HCT116 (cell line): ENCODE measurements around the gene PAX7. TPM values are rescaled to one million over a fixed set of nuclear protein-coding genes. Genes with fewer than 3 reads are reported as not detected.

Source experiments
- ATAC-seq: fragments of 200-7000 bp; cut with Tn5 transposase; 2 replicates; pipeline ENCODE4 v1.9.1; 2020; ENCODE audit warnings: mild to moderate bottlenecking, moderate library complexity
- BruUV-seq: library from RNA; stranded (reverse); fragments of 400-500 nt; replicated peaks from 2 replicates; lab custom pipeline; 2021; lab: Mats Ljungman, UMichigan
- CTCF ChIA-PET: fragments of 300-600 bp; sonication (Branson Sonifier 250); formaldehyde crosslinking; loops from one replicate; lab custom pipeline; 2021; ENCODE audit warnings: antibody characterized with exemption; lab: Charles Lee
- POLR2A ChIA-PET: fragments of 300-600, 350-600 bp; sonication (Branson Sonifier 250); formaldehyde crosslinking; loops from one replicate; lab custom pipeline; 2021; ENCODE audit warnings: antibody characterized with exemption; lab: Charles Lee
- RAD21 ChIA-PET, 2 experiments: fragments of 300-600 bp; sonication (Branson Sonifier 250); formaldehyde crosslinking; loops; one replicate each; lab custom pipeline; 2023; ENCODE audit warnings: low total read pairs in 2 of 2; ENCODE audit not compliant: uncharacterized antibody in 2 of 2, unreplicated experiment in 2 of 2, low non-redundant PET in 1 of 2; lab: Charles Lee
- DNase-seq: peaks from one replicate; pipeline ENCODE4 v3.0.0-alpha.2; 2010; ENCODE audit warnings: low read depth, low spot score
- H2AFZ ChIP-seq: fragments of 200-600 bp; shearing (Covaris generic), sonication (generic); 2 replicates; pipeline ENCODE4 v1.6.1; 2017; ENCODE audit warnings: low read depth, mixed run types, mixed read lengths, antibody characterized with exemption, low read length; ENCODE audit not compliant: poor library complexity, severe bottlenecking
- H3K27ac ChIP-seq: 2 replicates; pipeline ENCODE4 v1.5.1; 2012; ENCODE audit warnings: low read depth, low read length
- H3K27me3 ChIP-seq: fragments of 200-600 bp; sonication (generic); 2 replicates; pipeline ENCODE4 v1.6.1; 2016; ENCODE audit warnings: mixed run types, low read length, mixed read lengths; ENCODE audit not compliant: insufficient read depth
- H3K36me3 ChIP-seq, 2 experiments: fragments of 200-500 bp in 1 of 2; fragments of 200-600 bp in 1 of 2; sonication (Bioruptor generic) in 1 of 2; sonication (generic) in 1 of 2; 2 replicates each; pipeline versions ENCODE4 v1.5.1 to v1.6.1; 2014 to 2016; ENCODE audit warnings: low read length in 2 of 2, inconsistent platforms in 1 of 2, mixed read lengths in 1 of 2, mixed run types in 1 of 2; ENCODE audit not compliant: insufficient read depth in 2 of 2, control insufficient read depth in 1 of 2
- H3K4me1 ChIP-seq, 2 experiments: fragments of 200-600 bp in 1 of 2; sonication (generic) in 1 of 2; 2 replicates each; pipeline versions ENCODE4 v1.5.1 to v1.6.1; 2012 to 2017; ENCODE audit warnings: low read length in 2 of 2, inconsistent platforms in 1 of 2, mild to moderate bottlenecking in 1 of 2, mixed read lengths in 1 of 2, mixed run types in 1 of 2, moderate library complexity in 1 of 2; ENCODE audit not compliant: insufficient read depth in 2 of 2, control insufficient read depth in 1 of 2
- H3K4me2 ChIP-seq: fragments of 200-600 bp; sonication (generic); 2 replicates; pipeline ENCODE4 v1.6.1; 2017; ENCODE audit warnings: mixed run types, low read length, mixed read lengths
- H3K4me3 ChIP-seq, 2 experiments: fragments of 200-600 bp in 1 of 2; sonication (generic) in 1 of 2; replicated peaks in 1 of 2; 2 replicates each; pipeline ENCODE4 v1.5.1; 2011 to 2016; ENCODE audit warnings: low read length in 2 of 2, control low read depth in 1 of 2, low read depth in 1 of 2, mild to moderate bottlenecking in 1 of 2, mixed read lengths in 1 of 2, mixed run types in 1 of 2
- H3K79me2 ChIP-seq: fragments of 200-600 bp; sonication (generic); 2 replicates; pipeline ENCODE4 v1.6.1; 2017; ENCODE audit warnings: mild to moderate bottlenecking, mixed run types, low read length, moderate library complexity, mixed read lengths; ENCODE audit not compliant: insufficient read depth
- H3K9ac ChIP-seq: fragments of 200-600 bp; sonication (generic); 2 replicates; pipeline ENCODE4 v1.6.1; 2016; ENCODE audit warnings: low read length, mixed read lengths
- H3K9me2 ChIP-seq: fragments of 200-600 bp; sonication (generic), shearing (Covaris generic); 2 replicates; pipeline ENCODE4 v1.6.1; 2017; ENCODE audit warnings: mixed run types, mild to moderate bottlenecking, moderate library complexity; ENCODE audit not compliant: insufficient read depth
- H3K9me3 ChIP-seq, 2 experiments: fragments of 200-500 bp in 1 of 2; fragments of 200-600 bp in 1 of 2; sonication (Bioruptor generic) in 1 of 2; sonication (generic) in 1 of 2; 2 replicates each; pipeline ENCODE4 v1.6.1; 2014 to 2017; ENCODE audit warnings: low read length in 2 of 2, mixed read lengths in 2 of 2, inconsistent platforms in 1 of 2, low read depth in 1 of 2, mild to moderate bottlenecking in 1 of 2, mixed run types in 1 of 2, moderate library complexity in 1 of 2; ENCODE audit not compliant: control insufficient read depth in 1 of 2, insufficient read depth in 1 of 2
- H4K20me1 ChIP-seq: fragments of 200-600 bp; sonication (generic), shearing (Covaris generic); 2 replicates; pipeline ENCODE4 v1.6.1; 2017; ENCODE audit warnings: mixed run types, mild to moderate bottlenecking, moderate library complexity; ENCODE audit not compliant: insufficient read depth
- ATF3 ChIP-seq: IDR thresholded peaks from 2 replicates; pipeline ENCODE4 v1.6.1; 2012
- CBX3 ChIP-seq: IDR thresholded peaks from 2 replicates; pipeline ENCODE4 v1.6.1; 2012; ENCODE audit warnings: low read depth
- CEBPB ChIP-seq: IDR thresholded peaks from 2 replicates; pipeline ENCODE4 v1.6.1; 2012; ENCODE audit warnings: low read depth
- EZH2 ChIP-seq: fragments of 200-600 bp; sonication (generic); IDR thresholded peaks from 2 replicates; pipeline ENCODE4 v1.6.1; 2017; ENCODE audit warnings: antibody characterized with exemption, mixed run types
- EZH2phosphoT487 ChIP-seq: fragments of 200-600 bp; IDR thresholded peaks from 2 replicates; pipeline ENCODE4 v1.6.1; 2018; ENCODE audit warnings: antibody characterized with exemption, borderline replicate concordance
- FOSL1 ChIP-seq: IDR thresholded peaks from 2 replicates; pipeline ENCODE4 v1.6.1; 2012; ENCODE audit warnings: low read depth
- MAX ChIP-seq: IDR thresholded peaks from 2 replicates; pipeline ENCODE4 v1.6.1; 2012
- POLR2A ChIP-seq: IDR thresholded peaks from 2 replicates; pipeline ENCODE4 v1.7.0; 2011; ENCODE audit warnings: borderline replicate concordance; ENCODE audit not compliant: insufficient read depth, insufficient read length; ENCODE audit errors: extremely low read depth
- POLR2AphosphoS5 ChIP-seq: IDR thresholded peaks from 2 replicates; pipeline ENCODE4 v1.6.1; 2011; ENCODE audit warnings: mild to moderate bottlenecking, low read depth, low read length, moderate library complexity
- RAD21 ChIP-seq: IDR thresholded peaks from 2 replicates; pipeline ENCODE4 v1.6.1; 2012; ENCODE audit warnings: low read depth, mild to moderate bottlenecking
- SIN3A ChIP-seq: IDR thresholded peaks from 2 replicates; pipeline ENCODE4 v1.6.1; 2012; ENCODE audit warnings: low read depth
- SP1 ChIP-seq: IDR thresholded peaks from 2 replicates; pipeline ENCODE4 v1.6.1; 2012; ENCODE audit warnings: low read depth
- SRF ChIP-seq: IDR thresholded peaks from 2 replicates; pipeline ENCODE4 v1.6.1; 2012; ENCODE audit warnings: low read depth
- TCF7L2 ChIP-seq: IDR thresholded peaks from 2 replicates; pipeline ENCODE4 v1.7.0; 2011; ENCODE audit warnings: borderline replicate concordance, inconsistent platforms; ENCODE audit not compliant: insufficient read depth, insufficient read length; ENCODE audit errors: extremely low read depth
- YY1 ChIP-seq: IDR thresholded peaks from 2 replicates; pipeline ENCODE4 v1.6.1; 2011; ENCODE audit warnings: low read length, low read depth, moderate library complexity, mild to moderate bottlenecking; ENCODE audit not compliant: insufficient replicate concordance; ENCODE audit errors: extremely low read depth
- ZBTB33 ChIP-seq: IDR thresholded peaks from 2 replicates; pipeline ENCODE4 v1.6.1; 2011; ENCODE audit warnings: mild to moderate bottlenecking, low read length, moderate library complexity; ENCODE audit not compliant: insufficient replicate concordance; ENCODE audit errors: extremely low read depth
- ZNF274 ChIP-seq: fragments of 200-500 bp; sonication (Bioruptor generic); IDR thresholded peaks from 2 replicates; pipeline ENCODE4 v1.6.1; 2014; ENCODE audit warnings: mild to moderate bottlenecking, low read depth, low read length, inconsistent platforms
- intact Hi-C: fragments of 100-400 bp; cut with micrococcal nuclease; formaldehyde crosslinking; loops from 2 replicates; pipeline ENCODE4 v1.10.0; 2022
- total RNA-seq: library from RNA; stranded (reverse); gene quantifications from one replicate; pipeline ENCODE4 v1.2.1, GENCODE V29; 2021; ENCODE audit not compliant: unreplicated experiment
- TF ChIP-seq, protein P1 (sequence below), 3 experiments: fragments of 200-600 bp in 1 of 3; sonication (generic) in 1 of 3; IDR thresholded peaks in 2 of 3; conservative IDR thresholded peaks in 1 of 3; 2 replicates each; pipeline ENCODE4 v1.5.1; 2012 to 2017; ENCODE audit warnings: low read depth in 2 of 3, low read length in 2 of 3, antibody characterized with exemption in 1 of 3, borderline replicate concordance in 1 of 3, control low read depth in 1 of 3, mild to moderate bottlenecking in 1 of 3, mixed read lengths in 1 of 3, mixed run types in 1 of 3, moderate library complexity in 1 of 3; ENCODE audit not compliant: insufficient read depth in 1 of 3
- TF ChIP-seq, protein P2 (sequence below): IDR thresholded peaks from 2 replicates; pipeline ENCODE4 v1.6.1; 2012; ENCODE audit warnings: low read depth

PAX7 gene
- total RNA-seq, 1 experiment from 2014 or later: not detected

DNA sequence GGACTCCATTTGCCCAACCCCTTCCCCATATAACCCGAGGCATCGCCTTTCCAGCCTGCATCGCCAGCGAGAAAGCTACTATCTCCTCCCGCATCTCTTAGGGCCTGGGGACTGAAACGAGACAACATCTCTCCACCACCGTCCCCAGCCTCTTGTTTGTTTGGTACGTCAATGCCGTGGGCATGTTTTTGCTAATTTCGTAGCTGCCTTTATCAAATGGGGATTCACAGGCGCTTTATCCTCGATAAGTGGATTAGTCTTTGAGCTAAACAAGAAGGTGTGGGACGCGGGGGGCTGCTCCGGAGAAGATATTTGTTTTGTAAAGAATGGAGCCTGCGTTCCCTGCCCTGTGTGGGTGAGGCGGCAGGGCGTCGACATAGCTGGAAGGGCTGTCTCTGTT lies 91.6 kb downstream of the PAX7 start:
- Histone ChIP-seq H4K20me1 (no peaks in the 10 kb centered on the region), H3K4me2 (no peak overlapping the region), H3K4me3 (no peak overlapping the region), H3K9ac (no peak overlapping the region), H3K36me3 (no peaks in the 10 kb centered on the region), H3K27me3 (peaks cover 13% of the 10 kb centered on the region; the same call in 1 of the 2 replicates), H3K9me3 (no peaks in the 10 kb centered on the region), H3K79me2 (no peaks in the 10 kb centered on the region), H3K4me1 (no peaks in the 10 kb centered on the region), H3K27ac (no peak overlapping the region), H2AFZ (no peak overlapping the region), H3K9me2 (no peaks in the 10 kb centered on the region)
- BruUV-seq: no TSS peak
- POLR2A ChIA-PET: no interaction called here
- CTCF ChIA-PET: no interaction called here
- no peak for TF ChIP-seq FOSL1
- no peak for TF ChIP-seq POLR2A
- TF ChIP-seq EZH2phosphoT487: no peak
- TF ChIP-seq RAD21: no peak
- TF ChIP-seq TCF7L2: no peak
- TF ChIP-seq EZH2: no peak
- TF ChIP-seq, protein P1, sequence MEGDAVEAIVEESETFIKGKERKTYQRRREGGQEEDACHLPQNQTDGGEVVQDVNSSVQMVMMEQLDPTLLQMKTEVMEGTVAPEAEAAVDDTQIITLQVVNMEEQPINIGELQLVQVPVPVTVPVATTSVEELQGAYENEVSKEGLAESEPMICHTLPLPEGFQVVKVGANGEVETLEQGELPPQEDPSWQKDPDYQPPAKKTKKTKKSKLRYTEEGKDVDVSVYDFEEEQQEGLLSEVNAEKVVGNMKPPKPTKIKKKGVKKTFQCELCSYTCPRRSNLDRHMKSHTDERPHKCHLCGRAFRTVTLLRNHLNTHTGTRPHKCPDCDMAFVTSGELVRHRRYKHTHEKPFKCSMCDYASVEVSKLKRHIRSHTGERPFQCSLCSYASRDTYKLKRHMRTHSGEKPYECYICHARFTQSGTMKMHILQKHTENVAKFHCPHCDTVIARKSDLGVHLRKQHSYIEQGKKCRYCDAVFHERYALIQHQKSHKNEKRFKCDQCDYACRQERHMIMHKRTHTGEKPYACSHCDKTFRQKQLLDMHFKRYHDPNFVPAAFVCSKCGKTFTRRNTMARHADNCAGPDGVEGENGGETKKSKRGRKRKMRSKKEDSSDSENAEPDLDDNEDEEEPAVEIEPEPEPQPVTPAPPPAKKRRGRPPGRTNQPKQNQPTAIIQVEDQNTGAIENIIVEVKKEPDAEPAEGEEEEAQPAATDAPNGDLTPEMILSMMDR (IDR thresholded peaks at IDR 0.05 in 2 of 3, conservative IDR thresholded peaks at IDR 0.05 in 1 of 3; ENCODE audit: borderline replicate concordance in 1 of 3, insufficient read depth in 1 of 3, low read depth in 2 of 3, low read length in 2 of 3): no peak
- TF ChIP-seq ZBTB33: no peak
- no peak for TF ChIP-seq SP1
- no peak for TF ChIP-seq ATF3
- TF ChIP-seq CEBPB: no peak
- no peak for TF ChIP-seq ZNF274
- TF ChIP-seq MAX: no peak
- TF ChIP-seq, protein P2, sequence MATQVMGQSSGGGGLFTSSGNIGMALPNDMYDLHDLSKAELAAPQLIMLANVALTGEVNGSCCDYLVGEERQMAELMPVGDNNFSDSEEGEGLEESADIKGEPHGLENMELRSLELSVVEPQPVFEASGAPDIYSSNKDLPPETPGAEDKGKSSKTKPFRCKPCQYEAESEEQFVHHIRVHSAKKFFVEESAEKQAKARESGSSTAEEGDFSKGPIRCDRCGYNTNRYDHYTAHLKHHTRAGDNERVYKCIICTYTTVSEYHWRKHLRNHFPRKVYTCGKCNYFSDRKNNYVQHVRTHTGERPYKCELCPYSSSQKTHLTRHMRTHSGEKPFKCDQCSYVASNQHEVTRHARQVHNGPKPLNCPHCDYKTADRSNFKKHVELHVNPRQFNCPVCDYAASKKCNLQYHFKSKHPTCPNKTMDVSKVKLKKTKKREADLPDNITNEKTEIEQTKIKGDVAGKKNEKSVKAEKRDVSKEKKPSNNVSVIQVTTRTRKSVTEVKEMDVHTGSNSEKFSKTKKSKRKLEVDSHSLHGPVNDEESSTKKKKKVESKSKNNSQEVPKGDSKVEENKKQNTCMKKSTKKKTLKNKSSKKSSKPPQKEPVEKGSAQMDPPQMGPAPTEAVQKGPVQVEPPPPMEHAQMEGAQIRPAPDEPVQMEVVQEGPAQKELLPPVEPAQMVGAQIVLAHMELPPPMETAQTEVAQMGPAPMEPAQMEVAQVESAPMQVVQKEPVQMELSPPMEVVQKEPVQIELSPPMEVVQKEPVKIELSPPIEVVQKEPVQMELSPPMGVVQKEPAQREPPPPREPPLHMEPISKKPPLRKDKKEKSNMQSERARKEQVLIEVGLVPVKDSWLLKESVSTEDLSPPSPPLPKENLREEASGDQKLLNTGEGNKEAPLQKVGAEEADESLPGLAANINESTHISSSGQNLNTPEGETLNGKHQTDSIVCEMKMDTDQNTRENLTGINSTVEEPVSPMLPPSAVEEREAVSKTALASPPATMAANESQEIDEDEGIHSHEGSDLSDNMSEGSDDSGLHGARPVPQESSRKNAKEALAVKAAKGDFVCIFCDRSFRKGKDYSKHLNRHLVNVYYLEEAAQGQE: no peak
- no peak for TF ChIP-seq POLR2AphosphoS5
- no peak for TF ChIP-seq SIN3A
- no peak for TF ChIP-seq SRF
- TF ChIP-seq CBX3: no peak
- no peak for TF ChIP-seq YY1
- intact Hi-C loops: no loop called here
- DNase-seq (no peak), ATAC-seq (no peak)
- RAD21 ChIA-PET: no interaction called here
